IMR-90 (cell line): ENCODE data around the gene PAPPA. TPM values are rescaled to one million over a fixed set of nuclear protein-coding genes. Genes with fewer than 3 reads are reported as not detected.

ENCODE experiments used
- ATAC-seq: fragments of 200-7000 bp; cut with Tn5 transposase; 2 replicates; pipeline ENCODE4 v1.9.1; 2020; ENCODE audit warnings: low read depth, mild to moderate bottlenecking, moderate library complexity
- BruUV-seq: library from RNA; stranded (reverse); fragments of 400-500 nt; replicated peaks from 2 replicates; lab custom pipeline; 2021; lab: Mats Ljungman, UMichigan
- CTCF ChIA-PET: fragments of 300-600 bp; formaldehyde crosslinking; extraction: SDS; loops from one replicate; lab custom pipeline; 2021; ENCODE audit warnings: antibody characterized with exemption; lab: Yijun Ruan, JAX
- POLR2A ChIA-PET: fragments of 300-600 bp; sonication (Branson Sonifier 250); formaldehyde crosslinking; loops from one replicate; lab custom pipeline; 2022; ENCODE audit warnings: antibody characterized with exemption; ENCODE audit not compliant: unreplicated experiment; lab: Charles Lee
- DNase-seq: peaks from one replicate; pipeline ENCODE4 v3.0.0; 2013
- H2AFZ ChIP-seq: replicated peaks from 2 replicates; pipeline ENCODE3; 2013; ENCODE audit warnings: low read length, mild to moderate bottlenecking; ENCODE audit not compliant: poor library complexity
- H2AK5ac ChIP-seq: 2 replicates; pipeline ENCODE4 v1.6.1; 2013; ENCODE audit warnings: low read depth, low read length, inconsistent platforms
- H2AK9ac ChIP-seq: replicated peaks from 2 replicates; pipeline ENCODE3; 2013; ENCODE audit warnings: mild to moderate bottlenecking, low read depth, low read length, moderate library complexity; ENCODE audit not compliant: poor library complexity
- H2BK120ac ChIP-seq: 2 replicates; pipeline ENCODE4 v1.6.1; 2013; ENCODE audit warnings: low read depth, low read length, inconsistent platforms
- H2BK15ac ChIP-seq: 3 replicates; pipeline ENCODE4 v1.6.1; 2013; ENCODE audit warnings: low read depth, low read length, inconsistent platforms
- H2BK20ac ChIP-seq: 2 replicates; pipeline ENCODE4 v1.6.1; 2013; ENCODE audit warnings: low read depth, mild to moderate bottlenecking, inconsistent platforms, low read length, moderate library complexity
- H2BK5ac ChIP-seq: 2 replicates; pipeline ENCODE4 v1.6.1; 2013; ENCODE audit warnings: mild to moderate bottlenecking, low read depth, low read length, inconsistent platforms; ENCODE audit not compliant: poor library complexity, severe bottlenecking
- H3K14ac ChIP-seq: replicated peaks from 2 replicates; pipeline ENCODE4 v1.6.1; 2013; ENCODE audit warnings: low read depth, low read length, inconsistent platforms
- H3K18ac ChIP-seq: 2 replicates; pipeline ENCODE4 v1.6.1; 2013; ENCODE audit warnings: low read depth, low read length, control low read depth
- H3K23ac ChIP-seq: 2 replicates; pipeline ENCODE4 v1.6.1; 2013; ENCODE audit warnings: low read depth, low read length, inconsistent platforms
- H3K27ac ChIP-seq: 2 replicates; pipeline ENCODE4 v1.5.1; 2013; ENCODE audit warnings: mild to moderate bottlenecking, control low read depth, low read length; ENCODE audit not compliant: insufficient read depth
- H3K27me3 ChIP-seq: 2 replicates; pipeline ENCODE4 v1.6.1; 2013; ENCODE audit warnings: low read length; ENCODE audit not compliant: control insufficient read depth, insufficient read depth
- H3K36me3 ChIP-seq: 2 replicates; pipeline ENCODE4 v1.6.1; 2013; ENCODE audit warnings: low read length, mixed read lengths; ENCODE audit not compliant: control insufficient read depth, insufficient read depth
- H3K4ac ChIP-seq: 2 replicates; pipeline ENCODE4 v1.6.1; 2013; ENCODE audit warnings: low read depth, low read length, inconsistent platforms
- H3K4me1 ChIP-seq: 2 replicates; pipeline ENCODE4 v1.6.1; 2013; ENCODE audit warnings: low read length, mixed read lengths; ENCODE audit not compliant: control insufficient read depth, insufficient read depth
- H3K4me2 ChIP-seq: 2 replicates; pipeline ENCODE4 v1.6.1; 2013; ENCODE audit warnings: low read depth, mild to moderate bottlenecking, control low read depth, low read length, moderate library complexity
- H3K4me3 ChIP-seq: 2 replicates; pipeline ENCODE4 v1.5.1; 2013; ENCODE audit warnings: low read depth, mild to moderate bottlenecking, control low read depth, low read length, moderate library complexity; ENCODE audit not compliant: insufficient read depth
- H3K56ac ChIP-seq: 2 replicates; pipeline ENCODE4 v1.6.1; 2013; ENCODE audit warnings: low read length, inconsistent platforms; ENCODE audit not compliant: insufficient read depth; ENCODE audit errors: extremely low read depth
- H3K79me1 ChIP-seq, 2 experiments: 2 replicates each; pipeline ENCODE4 v1.6.1; 2013; ENCODE audit warnings: low read length in 2 of 2, inconsistent platforms in 1 of 2, low read depth in 1 of 2
- H3K9ac ChIP-seq: 2 replicates; pipeline ENCODE4 v1.6.1; 2013; ENCODE audit warnings: low read depth, low read length, control low read depth
- H3K9me1 ChIP-seq: 2 replicates; pipeline ENCODE4 v1.6.1; 2013; ENCODE audit warnings: low read length, inconsistent platforms; ENCODE audit not compliant: insufficient read depth
- H3K9me3 ChIP-seq: 2 replicates; pipeline ENCODE4 v1.6.1; 2013; ENCODE audit warnings: low read length; ENCODE audit not compliant: control insufficient read depth, insufficient read depth
- H4K20me1 ChIP-seq: 2 replicates; pipeline ENCODE4 v1.6.1; 2013; ENCODE audit warnings: low read length, inconsistent platforms; ENCODE audit not compliant: insufficient read depth
- H4K5ac ChIP-seq: 2 replicates; pipeline ENCODE4 v1.6.1; 2013; ENCODE audit warnings: mild to moderate bottlenecking, low read depth, low read length, control low read depth
- H4K8ac ChIP-seq, 2 experiments: 2 replicates each; pipeline ENCODE4 v1.6.1; 2013; ENCODE audit warnings: low read depth in 2 of 2, low read length in 2 of 2, control low read depth in 1 of 2, inconsistent platforms in 1 of 2
- H4K91ac ChIP-seq: 2 replicates; pipeline ENCODE4 v1.6.1; 2013; ENCODE audit warnings: low read depth, low read length, inconsistent platforms; ENCODE audit not compliant: insufficient read depth
- CHD1 ChIP-seq: IDR thresholded peaks from 2 replicates; pipeline ENCODE4 v1.6.1; 2012; ENCODE audit warnings: low read depth, low read length, improper control_type of control experiment
- NFE2L2 ChIP-seq: fragments of 150-350 bp; IDR thresholded peaks from 2 replicates; pipeline ENCODE4 v1.6.1; 2016; ENCODE audit warnings: low read depth, mild to moderate bottlenecking, low read length
- POLR2A ChIP-seq: IDR thresholded peaks from 2 replicates; pipeline ENCODE4 v1.6.1; 2012; ENCODE audit warnings: mild to moderate bottlenecking, low read depth, low read length
- USF2 ChIP-seq: fragments of 150-350 bp; IDR thresholded peaks from 2 replicates; pipeline ENCODE4 v1.6.1; 2017; ENCODE audit warnings: mild to moderate bottlenecking, antibody characterized with exemption, low read length, low read depth
- WGBS, 2 experiments: methylation state at CpG; one replicate each; pipeline versions ENCODE4 v1.1.5 to v1.1.7; 2013; ENCODE audit warnings: missing lambda C conversion rate in 2 of 2; ENCODE audit not compliant: insufficient read length in 1 of 2; ENCODE audit errors: extremely low coverage in 2 of 2; 5-methylcytosine and 5-hydroxymethylcytosine counted together
- dilution Hi-C: fragments of 300-500 bp; cut with HindIII; formaldehyde crosslinking; loops from one replicate; pipeline ENCODE4 v1.14.3; 2018; ENCODE audit warnings: low sequenced_read_pairs; ENCODE audit not compliant: unreplicated experiment
- in situ Hi-C: fragments of 300-500 bp; cut with MboI; formaldehyde crosslinking; loops from 3 replicates; pipeline ENCODE4 v1.14.3; 2019; ENCODE audit warnings: low sequenced_read_pairs, inconsistent platforms, mixed read lengths
- intact Hi-C: fragments of 100-400 bp; cut with micrococcal nuclease; formaldehyde crosslinking; loops from 2 replicates; pipeline ENCODE4 v1.10.0; 2022
- polyA plus RNA-seq, 3 experiments: library from polyadenylated mRNA; depleted of rRNA; stranded (reverse); fragments of >200 nt; gene quantifications; 2 replicates each; pipeline ENCODE4 v1.2.3, GENCODE V29; 2012; ENCODE audit warnings: low replicate concordance in 1 of 3
- total RNA-seq: library from RNA; depleted of rRNA; stranded (reverse); fragments of >200 nt; gene quantifications from 2 replicates; pipeline ENCODE4 v1.2.3, GENCODE V29; 2012

The PAPPA gene
- total and polyA plus RNA-seq, 2 of the 4 experiments (the other 2 are of a cell fraction) = 8.3 to 12.4 TPM

- Histone ChIP-seq H2BK120ac (no peak overlapping the region), H3K9ac (no peak overlapping the region)
- intact Hi-C loops = no loop called here
Observed at GRCh38 chr9:116309900-116310611, 156.5 kb downstream of the PAPPA start.

More at GRCh38 chr9:116309900-116310611, 156.5 kb downstream of the PAPPA start:
- H4K91ac ChIP-seq = no peak overlapping the region
- peaks cover 2% of the 10 kb centered on the region; the same call in 1 of the 2 replicates for H3K9me1 ChIP-seq
- no peak overlapping the region for H2AFZ ChIP-seq
- no peak overlapping the region for H2BK5ac ChIP-seq
- no peaks in the 10 kb centered on the region for H3K79me1 ChIP-seq
- H3K14ac ChIP-seq = no peak overlapping the region
- ChIA-PET POLR2A (no interaction called here), CTCF (no interaction called here)
- H2AK5ac ChIP-seq = no peak overlapping the region
- H2AK9ac ChIP-seq = no peak overlapping the region
- H4K5ac ChIP-seq = no peak overlapping the region
- H2BK20ac ChIP-seq = no peak overlapping the region
- H3K4me3 ChIP-seq = no peak overlapping the region
- no peak for ATAC-seq
- no peak overlapping the region for H3K56ac ChIP-seq
- no TSS peak for BruUV-seq
- no CpG with 5 or more reads among the region's 3 CpGs for WGBS, 2 experiments
- H2BK15ac ChIP-seq = no peak overlapping the region
- no peaks in the 10 kb centered on the region for H3K9me3 ChIP-seq
- no peaks in the 10 kb centered on the region for H4K20me1 ChIP-seq
- H3K4ac ChIP-seq = no peak overlapping the region
- TF ChIP-seq CHD1 = no peak
- no peak for TF ChIP-seq USF2
- TF ChIP-seq POLR2A = no peak
- TF ChIP-seq NFE2L2 = no peak
- dilution Hi-C loops = no loop called here
- H4K8ac ChIP-seq = no peak overlapping the region
- H3K23ac ChIP-seq = no peak overlapping the region
- peaks cover 7% of the 10 kb centered on the region; the same call in 1 of the 2 replicates for H3K4me1 ChIP-seq
- in situ Hi-C loops = no loop called here
- H3K18ac ChIP-seq = no peak overlapping the region
- no peak overlapping the region for H3K4me2 ChIP-seq
- no peak for DNase-seq
- H3K27me3 ChIP-seq = no peaks in the 10 kb centered on the region
- peaks cover 41% of the 10 kb centered on the region for H3K36me3 ChIP-seq
- H3K27ac ChIP-seq = no peak overlapping the region
